B cell (primary cell): ENCODE results near the gene PTPRM. TPM values are rescaled to one million over a fixed set of nuclear protein-coding genes. Genes with fewer than 3 reads are reported as not detected.

ENCODE experiments used
- ATAC-seq: fragments of 200-7000 bp; cut with Tn5 transposase; one replicate; pipeline ENCODE4 v1.10.0; 2021; ENCODE audit warnings: low read depth, mild to moderate bottlenecking, moderate number of reproducible peaks, moderate library complexity
- CTCF ChIA-PET: fragments of 350-600 bp; sonication (Branson Sonifier 250); formaldehyde crosslinking; loops from one replicate; lab custom pipeline; 2021; ENCODE audit warnings: antibody characterized with exemption, inconsistent platforms; lab: Charles Lee
- POLR2A ChIA-PET: fragments of 350-600 bp; sonication (Branson Sonifier 250); formaldehyde crosslinking; loops from one replicate; lab custom pipeline; 2021; ENCODE audit warnings: antibody characterized with exemption; lab: Charles Lee
- DNase-seq: peaks from one replicate; pipeline ENCODE4 v3.0.0; 2013
- H2AFZ ChIP-seq: 2 replicates; pipeline ENCODE4 v1.6.1; 2012; ENCODE audit warnings: mild to moderate bottlenecking, low read depth, low read length; ENCODE audit not compliant: insufficient read depth, poor library complexity, severe bottlenecking
- H3K27ac ChIP-seq, 2 donors: 1 replicate in 1 of 2; 2 replicates in 1 of 2; pipeline ENCODE4 v1.5.1; 2012 to 2013; ENCODE audit warnings: low read length in 2 of 2, mild to moderate bottlenecking in 2 of 2, moderate library complexity in 1 of 2
- H3K27me3 ChIP-seq, 4 experiments: fragments of 200-600 bp in 1 of 4; sonication (generic) in 1 of 4; replicated peaks in 1 of 4; 1 replicate in 2 of 4; 2 replicates in 2 of 4; pipeline versions ENCODE4 v1.6.1 to v1.7.0; 2013 to 2016; ENCODE audit warnings: low read length in 3 of 4, mild to moderate bottlenecking in 2 of 4, mixed read lengths in 1 of 4, moderate library complexity in 1 of 4; ENCODE audit not compliant: insufficient read depth in 4 of 4, control insufficient read depth in 3 of 4; ENCODE audit errors: control extremely low read depth in 1 of 4
- H3K36me3 ChIP-seq, 2 experiments: replicated peaks in 1 of 2; 1 replicate in 1 of 2; 2 replicates in 1 of 2; pipeline versions ENCODE4 v1.6.1 to v1.7.1; 2013; ENCODE audit warnings: low read length in 1 of 2; ENCODE audit not compliant: insufficient read depth in 2 of 2, control insufficient read depth in 1 of 2; ENCODE audit errors: control extremely low read depth in 1 of 2, extremely low read depth in 1 of 2
- H3K4me1 ChIP-seq, 2 donors: fragments of 200-600 bp in 1 of 2; sonication (generic) in 1 of 2; 1 replicate in 1 of 2; 2 replicates in 1 of 2; pipeline versions ENCODE4 v1.5.1 to v1.6.1; 2013 to 2017; ENCODE audit warnings: low read length in 2 of 2; ENCODE audit not compliant: control insufficient read depth in 2 of 2, insufficient read depth in 2 of 2
- H3K4me2 ChIP-seq: replicated peaks from 2 replicates; pipeline ENCODE3; 2012; ENCODE audit warnings: mild to moderate bottlenecking, low read depth, low read length; ENCODE audit not compliant: poor library complexity, severe bottlenecking
- H3K4me3 ChIP-seq, 5 experiments: fragments of 200-600 bp in 1 of 5; sonication (generic) in 1 of 5; 1 replicate in 3 of 5; 2 replicates in 2 of 5; pipeline versions ENCODE4 v1.5.1 to v1.7.0; 2011 to 2016; ENCODE audit warnings: low read length in 4 of 5, mild to moderate bottlenecking in 4 of 5, low read depth in 2 of 5, control low read depth in 1 of 5, moderate library complexity in 1 of 5; ENCODE audit not compliant: insufficient read depth in 1 of 5; ENCODE audit errors: control extremely low read depth in 1 of 5, extremely low read depth in 1 of 5
- H3K79me2 ChIP-seq: fragments of 200-600 bp; sonication (generic); one replicate; pipeline ENCODE4 v1.6.0; 2016; ENCODE audit warnings: low read length; ENCODE audit not compliant: control insufficient read depth, insufficient read depth
- H3K9ac ChIP-seq: fragments of 200-600 bp; sonication (generic); 2 replicates; pipeline ENCODE4 v1.6.1; 2017; ENCODE audit warnings: mild to moderate bottlenecking, low read length, moderate library complexity
- H3K9me3 ChIP-seq, 3 donors: one replicate each; pipeline versions ENCODE4 v1.6.1 to v1.7.1; 2013; ENCODE audit warnings: low read length in 2 of 3; ENCODE audit not compliant: control insufficient read depth in 2 of 3, insufficient read depth in 1 of 3; ENCODE audit errors: control extremely low read depth in 1 of 3
- H4K20me1 ChIP-seq: 2 replicates; pipeline ENCODE4 v1.6.0; 2012; ENCODE audit warnings: mild to moderate bottlenecking, low read length; ENCODE audit not compliant: insufficient read depth, control insufficient read depth, poor library complexity, severe bottlenecking
- H3K27ac Mint-ChIP-seq: one replicate; pipeline ENCODE4 v1.8.0; 2021; ENCODE audit warnings: mixed read lengths
- H3K27me3 Mint-ChIP-seq: one replicate; pipeline ENCODE4 v1.8.0; 2021; ENCODE audit warnings: mixed read lengths
- H3K4me1 Mint-ChIP-seq: one replicate; pipeline ENCODE4 v1.8.0; 2021; ENCODE audit warnings: mixed read lengths
- H3K4me3 Mint-ChIP-seq: one replicate; pipeline ENCODE4 v1.8.0; 2021; ENCODE audit warnings: mixed read lengths
- H3K9me3 Mint-ChIP-seq: one replicate; pipeline ENCODE4 v1.8.0; 2022; ENCODE audit warnings: mixed read lengths; ENCODE audit not compliant: insufficient read depth
- EZH2 ChIP-seq: IDR thresholded peaks from 2 replicates; pipeline ENCODE4 v1.6.1; 2012; ENCODE audit warnings: borderline replicate concordance, low read depth, mild to moderate bottlenecking, moderate library complexity, low read length; ENCODE audit not compliant: insufficient read depth, poor library complexity, severe bottlenecking
- WGBS: methylation state at CpG from one replicate; pipeline ENCODE4 v1.1.5; 2013; ENCODE audit warnings: missing lambda C conversion rate; ENCODE audit not compliant: insufficient coverage; 5-methylcytosine and 5-hydroxymethylcytosine counted together
- intact Hi-C: fragments of 100-400 bp; cut with micrococcal nuclease; formaldehyde crosslinking; loops from one replicate; pipeline ENCODE4 v1.10.0; 2022
- polyA plus RNA-seq: library from polyadenylated mRNA; depleted of rRNA; stranded (reverse); fragments of >200 nt; gene quantifications from 2 replicates; pipeline ENCODE4 v1.2.3, GENCODE V29; 2012
- total RNA-seq, 2 donors: library from RNA; stranded (reverse); fragments of 120-200 nt in 1 of 2; gene quantifications; 1 replicate in 1 of 2; 2 replicates in 1 of 2; pipeline versions ENCODE4 v1.2.3 to v1.2.4, GENCODE V29; 2013 to 2022
- TF ChIP-seq, protein P1 (sequence below): fragments of 200-600 bp; IDR thresholded peaks from one replicate; pipeline ENCODE4 v1.8.0; 2022; ENCODE audit warnings: antibody characterized with exemption, mild to moderate bottlenecking

Gene PTPRM
- total and polyA plus RNA-seq, 2 donors (not counting 1 experiment from before 2014, with no cell fraction given): 0.20 to 0.89 TPM

DNA sequence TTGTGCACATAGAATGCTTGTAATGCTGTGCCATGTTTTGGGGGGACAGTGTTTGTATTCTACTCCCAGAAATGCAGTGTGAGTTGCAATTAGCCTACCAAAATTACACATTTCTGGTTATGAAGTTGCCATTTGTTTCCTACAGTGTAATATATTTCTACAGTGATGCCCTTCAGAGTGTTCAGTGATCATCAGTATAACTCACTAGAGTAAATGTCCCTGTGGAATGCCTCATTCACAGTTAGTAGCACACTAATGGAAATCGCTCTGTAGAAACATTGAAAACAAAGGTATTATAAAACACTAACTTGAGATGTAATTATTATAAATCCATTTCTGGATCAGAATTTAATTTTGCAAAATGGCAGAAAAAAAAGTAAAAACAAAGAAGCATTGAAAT is 498.7 kb downstream of the PTPRM start:
- WGBS: no CpG with 5 or more reads among the region's 1 CpG
- ATAC-seq (no peak), DNase-seq (no peak)
- Histone ChIP-seq H4K20me1 (no peaks in the 10 kb centered on the region), H3K79me2 (no peaks in the 10 kb centered on the region), H3K9ac (no peak overlapping the region), H3K4me1 (no peaks in the 10 kb centered on the region), H3K27me3 (peaks cover 0 to 2% (median 0%) of the 10 kb centered on the region in 4 experiments), H3K4me3 (no peak overlapping the region), H2AFZ (no peak overlapping the region), H3K27ac (no peak overlapping the region), H3K4me2 (no peak overlapping the region), H3K36me3 (no peaks in the 10 kb centered on the region), H3K9me3 (no peaks in the 10 kb centered on the region)
- ChIA-PET POLR2A (no interaction called here), CTCF (no interaction called here)
- Mint-ChIP-seq H3K27me3 (no peaks in the 10 kb centered on the region), H3K27ac (no peak overlapping the region), H3K4me1 (no peaks in the 10 kb centered on the region), H3K9me3 (no peaks in the 10 kb centered on the region), H3K4me3 (no peak overlapping the region)
- no peak for TF ChIP-seq EZH2
- TF ChIP-seq, protein P1, sequence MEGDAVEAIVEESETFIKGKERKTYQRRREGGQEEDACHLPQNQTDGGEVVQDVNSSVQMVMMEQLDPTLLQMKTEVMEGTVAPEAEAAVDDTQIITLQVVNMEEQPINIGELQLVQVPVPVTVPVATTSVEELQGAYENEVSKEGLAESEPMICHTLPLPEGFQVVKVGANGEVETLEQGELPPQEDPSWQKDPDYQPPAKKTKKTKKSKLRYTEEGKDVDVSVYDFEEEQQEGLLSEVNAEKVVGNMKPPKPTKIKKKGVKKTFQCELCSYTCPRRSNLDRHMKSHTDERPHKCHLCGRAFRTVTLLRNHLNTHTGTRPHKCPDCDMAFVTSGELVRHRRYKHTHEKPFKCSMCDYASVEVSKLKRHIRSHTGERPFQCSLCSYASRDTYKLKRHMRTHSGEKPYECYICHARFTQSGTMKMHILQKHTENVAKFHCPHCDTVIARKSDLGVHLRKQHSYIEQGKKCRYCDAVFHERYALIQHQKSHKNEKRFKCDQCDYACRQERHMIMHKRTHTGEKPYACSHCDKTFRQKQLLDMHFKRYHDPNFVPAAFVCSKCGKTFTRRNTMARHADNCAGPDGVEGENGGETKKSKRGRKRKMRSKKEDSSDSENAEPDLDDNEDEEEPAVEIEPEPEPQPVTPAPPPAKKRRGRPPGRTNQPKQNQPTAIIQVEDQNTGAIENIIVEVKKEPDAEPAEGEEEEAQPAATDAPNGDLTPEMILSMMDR: no peak
- intact Hi-C loops: no loop called here

DNA sequence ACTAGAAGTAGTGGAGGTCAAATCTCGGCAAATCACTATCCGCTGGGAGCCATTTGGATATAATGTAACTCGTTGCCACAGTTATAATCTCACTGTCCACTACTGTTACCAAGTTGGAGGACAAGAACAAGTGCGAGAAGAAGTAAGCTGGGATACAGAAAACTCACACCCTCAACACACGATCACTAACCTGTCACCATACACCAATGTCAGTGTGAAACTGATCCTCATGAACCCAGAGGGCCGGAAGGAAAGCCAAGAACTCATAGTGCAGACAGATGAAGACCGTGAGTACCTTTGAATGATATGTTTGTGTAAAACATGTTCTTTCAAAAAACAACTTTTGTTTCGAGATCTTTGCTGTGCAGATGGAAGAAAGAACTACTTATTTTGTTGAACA is 502.6 kb downstream of the PTPRM start:
- CTCF ChIA-PET: no interaction called here
- no peaks in the 10 kb centered on the region for H3K9me3 Mint-ChIP-seq
- no peak overlapping the region for H3K4me2 ChIP-seq

More for the DNA sequence above, 502.6 kb downstream of the PTPRM start:
- Mint-ChIP-seq H3K27ac (no peak overlapping the region), H3K4me1 (no peaks in the 10 kb centered on the region), H3K4me3 (no peak overlapping the region), H3K27me3 (no peaks in the 10 kb centered on the region)
- Histone ChIP-seq H3K4me3 (no peak overlapping the region), H3K9me3 (no peaks in the 10 kb centered on the region), H3K36me3 (no peaks in the 10 kb centered on the region), H3K9ac (no peak overlapping the region), H3K4me1 (no peaks in the 10 kb centered on the region), H3K27me3 (peaks cover 0 to 2% (median 0%) of the 10 kb centered on the region in 4 experiments), H2AFZ (no peak overlapping the region), H4K20me1 (no peaks in the 10 kb centered on the region), H3K27ac (no peak overlapping the region), H3K79me2 (no peaks in the 10 kb centered on the region)
- no peak for DNase-seq
- POLR2A ChIA-PET: no interaction called here
- WGBS: no CpG with 5 or more reads among the region's 8 CpGs
- no peak for ATAC-seq
- intact Hi-C loops: loop anchor here (10.0 kb wide), 1 partner anchor 55 kb away; no protein-coding TSS in a partner anchor
- TF ChIP-seq, protein P1: no peak
- TF ChIP-seq EZH2: no peak
